ENCODE results near the gene GRID2.

The GRID2 gene

DNA sequence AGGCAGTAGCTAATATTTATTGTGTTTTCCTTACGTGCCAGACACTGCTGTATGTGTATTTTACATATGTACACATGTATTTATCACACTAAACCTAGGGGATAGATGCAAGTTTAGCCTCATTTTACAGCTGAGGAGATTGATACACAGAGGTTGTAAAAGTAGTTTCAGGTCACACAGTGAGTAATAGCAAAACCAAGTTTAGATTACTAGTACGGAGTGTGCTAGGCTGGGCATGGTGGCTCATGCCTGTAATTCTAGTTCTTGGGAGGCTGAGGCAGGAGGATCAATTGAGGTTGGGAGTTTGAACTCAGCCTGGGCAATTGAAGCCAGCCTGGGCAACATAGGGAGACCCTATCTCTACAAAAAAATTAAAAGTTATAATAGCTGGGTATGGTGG is 823.7 kb downstream of the GRID2 start:
- DNase-seq: no peak

DNA sequence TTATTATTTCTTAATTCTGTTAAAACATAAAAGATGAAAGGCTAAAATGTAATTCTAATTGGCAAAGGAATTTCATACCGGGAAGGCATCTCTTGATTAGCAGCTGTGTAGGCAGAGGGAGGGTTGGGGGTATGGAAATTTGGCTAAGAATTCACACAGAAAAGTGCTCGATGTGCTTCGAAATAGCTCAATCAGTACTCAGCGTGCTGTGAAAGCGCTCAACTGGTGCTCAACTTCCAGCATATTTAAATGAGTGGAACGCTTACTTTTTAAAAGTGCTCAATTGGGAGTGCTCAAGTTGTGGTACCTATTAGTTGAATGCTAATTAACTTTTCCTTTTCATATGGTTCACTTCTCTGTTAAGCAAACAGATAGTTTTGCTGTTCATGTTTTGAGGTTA is 828.9 kb downstream of the GRID2 start:
- no peak for DNase-seq

DNA sequence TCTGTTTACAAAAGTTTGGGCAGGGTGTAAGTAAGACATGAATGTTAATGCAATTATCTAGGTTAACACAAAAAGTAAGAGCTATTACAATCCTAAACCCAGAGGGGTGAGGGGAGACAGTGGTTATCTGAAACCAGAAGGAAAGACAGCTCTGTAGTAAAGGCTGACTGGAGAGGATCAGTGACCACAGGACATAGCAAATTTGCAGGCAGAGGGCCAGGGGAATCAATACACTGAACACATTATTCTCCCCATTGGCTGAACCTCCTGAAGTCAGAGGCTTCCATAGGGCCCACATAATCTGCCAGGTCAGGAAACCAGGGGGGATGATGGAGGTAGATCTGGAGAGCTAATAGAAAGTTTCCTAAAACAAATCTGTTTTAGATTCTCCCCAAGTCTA is 835.4 kb downstream of the GRID2 start:
- no peak for DNase-seq

DNA sequence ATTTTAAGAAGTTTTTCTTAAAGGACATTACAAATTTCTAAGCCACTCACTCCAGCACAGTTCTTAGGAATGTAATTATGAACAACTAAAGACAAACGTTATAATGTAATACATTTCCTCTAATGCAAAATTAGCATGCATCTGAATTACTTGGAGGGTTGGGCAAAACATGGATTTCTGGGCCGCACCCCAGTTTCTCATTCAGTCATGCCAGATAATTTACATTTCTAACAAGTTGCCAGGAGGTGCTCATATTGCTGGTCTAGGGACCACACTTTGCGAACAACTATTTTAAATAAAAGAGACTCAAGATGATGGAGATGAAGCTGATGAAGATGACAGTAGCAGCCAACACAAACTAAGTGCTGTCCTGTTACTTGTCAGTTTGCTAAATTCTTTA is 840.1 kb downstream of the GRID2 start:
- DNase-seq: no peak

DNA sequence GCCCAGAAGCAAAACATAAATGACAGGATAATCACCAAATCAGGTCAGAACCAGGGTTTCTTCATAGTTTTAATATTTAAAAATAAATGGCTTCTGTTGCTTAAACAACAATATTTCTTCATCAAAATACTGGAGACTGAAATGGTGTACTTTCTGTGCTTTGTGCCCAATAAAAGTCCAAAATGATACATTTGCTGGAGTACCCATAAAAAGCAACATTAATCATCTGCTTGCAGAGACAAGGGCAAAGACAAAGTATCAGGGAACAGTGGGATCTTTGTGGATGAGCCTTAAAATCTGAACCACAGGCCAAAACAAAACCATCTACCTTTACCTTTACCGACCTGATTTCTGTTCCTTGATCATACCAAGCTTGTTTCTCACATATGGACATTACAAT is 840.9 kb downstream of the GRID2 start:
- no peak for DNase-seq

DNA sequence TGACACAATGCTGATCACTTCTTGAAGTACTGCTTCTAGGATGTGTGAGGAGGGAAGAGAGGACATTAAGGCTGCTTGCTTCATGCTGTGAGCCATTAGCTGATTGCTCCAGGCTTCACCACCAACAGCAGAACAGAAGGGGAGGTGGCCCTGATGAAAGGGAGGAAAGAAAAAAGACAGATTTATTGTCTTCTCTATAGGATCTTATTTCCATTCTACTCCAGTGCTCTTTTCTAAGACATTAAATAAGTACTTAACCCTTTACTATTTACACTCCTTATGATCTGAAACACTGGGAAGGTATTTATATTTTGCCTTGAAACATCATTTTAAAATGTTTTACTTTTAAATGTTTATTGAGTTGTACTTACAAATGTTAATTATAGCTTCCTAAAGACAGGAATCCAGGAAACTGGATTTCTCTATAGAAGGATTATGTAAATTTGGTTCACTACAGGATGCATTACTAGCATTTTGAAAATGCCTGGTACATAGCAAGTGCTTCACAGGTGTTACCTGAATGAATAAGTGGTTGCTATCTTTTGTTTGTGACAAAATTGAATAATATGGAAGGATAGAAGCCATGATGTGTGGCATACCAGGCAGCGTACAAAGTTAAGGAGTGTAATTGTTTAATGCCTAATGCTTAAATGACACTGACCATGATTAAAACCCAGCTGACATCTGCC is 843.9 kb downstream of the GRID2 start:
- no peak for DNase-seq

DNA sequence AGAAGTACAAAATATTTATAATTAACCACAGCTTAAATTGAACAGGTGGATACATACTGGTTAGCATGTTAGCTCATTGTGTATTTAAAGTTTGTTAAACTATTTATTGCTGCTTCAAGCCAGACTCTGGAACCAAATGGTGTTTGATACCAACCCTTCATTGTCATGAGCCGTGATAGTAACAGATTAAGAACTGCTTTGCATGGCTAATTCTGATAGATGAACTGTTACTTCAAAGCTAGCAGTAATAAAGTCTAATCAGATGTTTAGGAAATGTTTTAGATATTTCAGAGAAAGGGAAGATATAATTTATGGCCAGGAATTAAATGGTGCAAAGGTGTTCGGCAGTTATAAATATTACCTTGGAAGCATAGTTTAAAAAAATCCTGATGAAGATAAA is 848.7 kb downstream of the GRID2 start:
- DNase-seq: no peak

DNA sequence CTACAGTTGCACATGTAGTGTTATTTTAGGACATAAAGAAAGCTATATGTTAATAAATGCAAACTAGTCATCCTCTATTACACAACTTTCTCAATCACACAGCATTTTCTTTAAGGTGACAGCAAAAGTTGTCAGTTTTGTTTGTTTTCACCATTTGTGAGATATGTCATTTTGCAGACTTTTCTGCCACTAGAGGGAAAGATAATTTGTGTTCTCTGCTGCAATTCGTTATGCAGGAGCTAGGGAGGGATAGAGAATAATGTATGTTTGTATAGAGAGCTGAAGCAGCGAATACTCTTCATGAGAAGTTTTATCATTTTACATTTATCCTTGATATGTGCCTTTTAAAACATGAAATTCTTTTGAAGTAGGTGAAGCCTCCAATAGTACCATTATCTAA is 854.2 kb downstream of the GRID2 start:
- DNase-seq: no peak

DNA sequence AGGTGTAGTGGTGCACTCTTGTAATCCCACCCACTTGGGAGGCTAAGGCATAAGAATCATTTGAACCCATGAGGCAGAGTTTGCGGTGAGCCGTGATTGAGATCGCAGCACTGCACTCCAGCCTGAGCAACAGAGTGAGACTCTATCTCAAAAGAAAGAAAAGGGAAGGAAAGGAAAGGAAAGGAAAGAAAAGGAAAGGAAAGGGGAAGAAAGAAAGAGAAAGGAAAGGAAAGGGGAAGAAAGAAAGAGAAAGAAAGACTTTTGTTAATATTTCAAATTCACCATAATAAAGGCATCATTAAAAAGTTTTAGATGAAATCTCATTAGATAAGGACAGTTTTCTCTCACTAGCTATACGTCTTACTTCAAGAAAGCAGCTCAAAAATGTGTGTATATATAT is 864.3 kb downstream of the GRID2 start:
- no peak for DNase-seq

DNA sequence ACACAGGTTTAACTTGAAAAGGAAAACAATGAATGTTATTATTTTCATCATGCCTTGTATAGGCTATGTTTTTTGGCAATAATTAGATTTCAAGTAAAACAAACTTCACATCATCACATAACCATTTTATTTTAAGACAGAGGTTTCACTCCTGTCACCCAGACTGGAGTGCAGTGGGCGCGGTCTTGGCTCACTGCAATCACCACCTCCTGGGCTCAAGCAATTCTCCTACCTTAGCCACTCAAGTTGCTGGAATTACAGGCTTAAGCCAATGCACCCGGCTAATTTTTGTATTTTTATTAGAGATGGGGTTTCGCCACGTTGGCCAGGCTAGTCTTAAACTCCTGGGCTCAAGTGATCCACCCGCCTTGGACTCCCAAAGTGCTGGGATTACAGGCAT is 866.2 kb downstream of the GRID2 start:
- no peak for DNase-seq

DNA sequence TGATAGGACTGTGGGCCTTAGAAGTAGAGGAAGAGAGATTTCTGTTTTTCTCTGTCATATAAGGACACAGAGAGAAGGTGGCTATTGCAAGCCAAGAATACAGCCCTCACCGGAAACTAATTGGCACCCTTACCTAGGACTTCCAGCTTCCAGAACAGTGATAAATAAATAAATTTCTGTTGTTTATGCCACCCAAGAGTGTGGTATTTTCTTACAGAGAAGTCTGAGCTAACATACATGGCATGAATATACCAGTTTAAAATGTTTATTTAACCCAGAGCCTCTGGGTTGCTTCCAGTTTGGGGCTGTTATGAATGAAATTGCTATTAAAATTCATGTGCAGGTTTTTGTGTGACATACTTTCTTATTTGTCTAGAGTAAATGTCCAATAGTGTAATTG is 870.8 kb downstream of the GRID2 start:
- DNase-seq: no peak

DNA sequence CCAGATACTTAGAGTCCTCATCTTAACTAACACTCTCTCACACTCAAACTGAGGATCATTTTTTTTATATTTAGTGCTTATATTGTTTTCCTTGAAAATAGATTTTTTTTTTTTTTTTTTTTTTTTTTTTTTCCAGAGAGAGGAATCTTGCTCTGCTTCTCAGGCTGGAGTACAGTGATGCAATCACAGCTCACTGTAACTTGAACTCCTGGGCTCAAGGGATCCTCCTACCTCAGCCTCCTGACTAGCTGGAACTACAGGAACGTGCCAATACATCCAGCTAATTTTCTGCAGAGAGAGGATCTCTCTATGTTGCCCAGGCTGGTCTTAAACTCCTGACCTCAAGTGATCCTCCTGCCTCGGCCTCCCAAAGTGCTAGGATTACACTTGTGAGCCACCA is 874.5 kb downstream of the GRID2 start:
- no peak for DNase-seq

DNA sequence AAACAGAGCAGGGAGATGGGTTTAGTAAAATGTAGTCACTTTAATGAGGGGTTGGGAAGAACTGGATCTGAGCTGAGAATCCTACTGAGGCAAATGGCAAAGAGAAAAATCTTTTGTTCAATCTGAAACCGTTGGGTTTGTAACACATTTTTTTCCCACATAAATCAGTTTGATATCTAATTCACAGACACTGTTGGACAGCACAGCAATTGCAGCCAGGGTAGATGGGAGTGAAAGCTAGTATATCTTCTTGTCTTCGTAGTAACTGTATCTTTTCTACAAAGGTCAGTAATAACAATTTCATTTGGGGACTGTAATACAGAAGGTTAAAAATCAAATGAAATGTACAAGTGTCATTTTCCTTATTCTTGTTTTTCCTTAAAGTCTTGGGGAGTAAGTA is 875.3 kb downstream of the GRID2 start:
- no peak for DNase-seq

DNA sequence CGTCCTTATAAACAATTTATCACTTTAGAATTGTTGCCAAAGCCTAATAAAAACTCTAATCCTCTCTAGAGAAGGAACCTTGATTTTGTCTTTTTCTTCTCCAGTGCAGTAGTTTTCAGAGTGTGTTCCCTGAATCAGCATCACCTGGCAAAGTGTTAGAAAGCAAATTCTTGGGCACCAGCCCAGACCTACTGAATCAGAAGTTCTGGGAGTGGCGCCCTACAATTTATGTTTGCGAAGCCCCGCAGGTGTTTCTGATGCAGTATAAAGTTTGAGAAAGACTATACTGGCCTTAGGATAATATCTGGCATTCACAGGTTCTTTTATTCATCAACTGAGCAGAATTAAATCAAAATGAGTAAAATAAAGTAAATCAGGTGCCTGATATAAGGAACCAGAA is 879.0 kb downstream of the GRID2 start:
- no peak for DNase-seq

DNA sequence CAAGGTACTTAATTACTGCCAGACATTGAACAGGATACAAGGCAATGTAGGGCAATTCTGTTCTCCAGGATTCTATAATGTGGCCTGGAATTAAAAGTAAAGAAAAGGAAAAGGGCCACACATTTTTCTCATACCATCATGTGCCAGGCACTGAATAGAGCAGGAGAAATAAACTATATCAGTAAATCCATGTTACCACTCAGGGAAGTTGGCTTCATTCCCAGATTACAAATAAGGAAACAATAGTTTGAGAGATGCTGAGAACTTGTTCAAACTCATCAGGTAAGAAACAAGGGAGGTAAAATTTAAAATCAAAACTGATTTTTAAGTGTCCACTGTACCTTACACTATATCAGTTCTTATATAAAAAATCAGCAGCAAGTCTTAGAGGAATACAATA is 879.8 kb downstream of the GRID2 start:
- DNase-seq: no peak

DNA sequence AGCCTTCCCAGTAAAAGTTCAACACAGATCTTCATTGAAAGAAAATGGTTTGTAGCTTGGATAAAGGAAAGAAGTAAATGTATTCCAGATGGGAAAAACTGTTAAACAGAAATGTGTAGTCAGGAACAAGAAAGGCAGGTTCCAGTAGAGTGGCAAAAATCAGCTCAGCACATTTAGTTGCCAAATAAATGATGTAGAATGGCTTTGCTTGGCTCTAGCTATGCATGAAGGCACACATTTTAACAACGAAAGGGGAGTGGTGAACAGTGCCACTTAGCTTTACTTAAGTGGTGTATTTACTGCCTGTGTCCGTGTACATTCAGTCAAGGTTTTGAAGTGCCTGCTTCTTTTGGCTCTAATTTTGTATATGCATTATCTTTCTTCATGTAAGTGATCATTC is 880.3 kb downstream of the GRID2 start:
- DNase-seq: no peak

DNA sequence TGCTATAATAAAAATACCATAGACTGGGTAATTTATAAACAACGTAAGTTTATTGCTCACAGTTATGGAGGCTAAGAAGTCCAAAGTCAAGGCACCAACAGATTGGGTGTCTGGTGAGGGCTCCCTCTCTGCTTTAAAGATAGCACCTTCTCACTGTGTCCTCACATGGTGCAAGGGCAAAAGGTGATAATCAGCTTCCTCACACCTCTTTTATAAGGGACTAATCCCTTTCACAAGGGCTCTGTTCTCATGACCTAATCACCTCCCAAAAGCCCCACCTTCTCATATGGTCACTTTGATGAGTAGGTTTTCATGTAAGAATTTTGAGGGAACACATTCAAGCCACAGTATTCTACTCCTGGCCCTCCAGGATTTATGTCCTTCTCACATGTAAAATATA is 883.1 kb downstream of the GRID2 start:
- DNase-seq: no peak

DNA sequence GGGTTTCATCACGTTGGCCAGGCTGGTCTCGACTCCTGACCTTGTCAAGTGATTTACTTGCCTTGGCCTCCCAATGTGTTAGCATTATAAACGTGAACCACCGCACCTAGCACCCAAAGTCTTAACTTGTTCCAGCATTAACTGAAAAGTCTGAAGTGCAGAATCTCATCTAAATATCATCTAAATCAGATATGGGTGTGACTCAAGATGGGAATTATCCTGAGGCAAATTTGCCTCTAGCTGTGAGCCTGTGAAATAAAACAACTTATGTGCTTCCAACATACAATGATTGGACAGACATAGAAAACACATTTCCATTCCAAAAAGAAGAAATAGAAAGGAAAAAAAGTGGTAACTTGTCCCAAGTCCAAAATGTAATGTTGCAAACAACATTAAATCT is 883.7 kb downstream of the GRID2 start:
- no peak for DNase-seq

DNA sequence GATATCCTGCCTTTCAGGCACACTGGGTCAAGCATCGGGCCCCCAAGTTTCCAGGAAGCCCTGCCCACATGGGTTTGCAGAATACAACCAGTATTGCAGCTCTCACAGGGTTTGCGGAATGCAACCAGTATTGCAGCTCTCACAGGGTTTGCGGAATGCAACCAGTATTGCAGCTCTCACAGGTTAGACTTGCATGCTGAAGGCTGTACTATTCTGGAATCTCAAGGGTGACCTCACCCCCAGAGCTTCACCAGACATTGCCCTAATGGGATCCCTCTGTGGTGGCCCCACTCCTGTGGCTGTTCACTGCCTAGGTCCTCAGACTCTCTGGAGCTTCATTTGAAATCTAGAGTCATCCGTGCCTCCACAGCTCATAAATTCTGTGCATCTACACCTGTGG is 884.1 kb downstream of the GRID2 start:
- no peak for DNase-seq

DNA sequence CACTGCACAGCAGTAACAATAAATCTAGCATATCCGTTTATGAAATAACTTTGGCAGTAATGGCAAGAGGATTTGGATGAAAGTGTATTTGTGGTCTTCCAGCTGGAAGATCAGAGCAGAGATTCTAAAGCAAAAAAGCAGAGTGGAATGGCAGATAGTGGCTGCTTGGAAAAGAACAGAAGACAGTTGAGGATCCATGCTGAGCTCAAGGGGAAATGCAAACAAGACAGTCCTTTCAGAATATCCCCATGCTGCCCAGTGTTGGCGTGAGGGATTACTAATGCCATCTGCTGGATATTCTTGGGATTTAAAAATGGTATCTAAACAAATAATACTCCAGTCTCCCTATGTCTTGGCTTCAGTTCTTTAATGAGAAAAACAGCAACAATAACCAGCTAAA is 895.7 kb downstream of the GRID2 start:
- no peak for DNase-seq

DNA sequence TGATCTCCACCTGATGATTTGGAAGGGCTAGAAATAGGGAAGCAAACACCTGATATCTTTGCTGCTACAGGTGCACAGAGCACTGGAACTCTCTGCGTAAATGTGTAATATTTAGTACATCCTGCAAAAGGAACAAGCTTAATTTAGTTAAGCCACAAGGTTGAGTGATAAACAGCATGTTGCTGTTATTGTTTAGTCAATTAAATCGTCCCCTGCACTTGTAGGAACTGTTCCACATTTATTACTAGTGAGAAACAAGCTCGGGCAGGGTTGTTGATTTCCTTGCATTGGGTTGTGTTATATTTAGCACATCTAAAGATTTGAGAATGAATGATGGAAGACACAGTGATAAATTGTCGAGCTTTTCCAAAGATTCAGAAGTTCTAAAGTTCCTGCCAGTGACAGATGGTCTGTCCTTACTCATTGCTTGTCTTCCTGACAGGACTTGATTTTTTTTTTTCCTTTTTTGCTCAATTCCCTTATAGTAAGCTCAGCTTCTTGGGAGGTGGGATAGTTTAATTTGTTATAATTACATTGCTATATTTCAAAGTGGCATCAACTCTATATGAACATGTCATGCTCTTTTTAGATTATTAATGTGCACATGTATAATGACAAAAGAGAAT is 897.8 kb downstream of the GRID2 start:
- DNase-seq: no peak

DNA sequence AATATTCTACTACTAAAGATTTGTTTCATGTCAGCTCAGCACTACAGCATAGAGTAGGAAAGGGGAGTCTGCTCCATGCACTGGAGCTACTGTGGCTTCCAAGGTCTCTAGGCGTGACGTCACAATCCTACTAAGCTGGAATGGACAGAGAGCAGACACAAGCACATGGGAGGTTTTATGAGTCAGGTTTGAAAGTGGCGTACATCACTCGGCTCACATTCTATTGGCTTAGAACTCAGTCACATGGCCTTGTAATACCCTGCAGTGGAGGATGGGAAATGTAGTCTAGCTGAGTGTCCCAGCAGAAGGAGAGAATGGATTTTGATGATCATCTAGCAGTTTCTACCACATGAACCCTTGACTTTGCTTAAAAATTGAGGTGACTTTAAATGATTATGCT is 899.9 kb downstream of the GRID2 start:
- no peak for DNase-seq

DNA sequence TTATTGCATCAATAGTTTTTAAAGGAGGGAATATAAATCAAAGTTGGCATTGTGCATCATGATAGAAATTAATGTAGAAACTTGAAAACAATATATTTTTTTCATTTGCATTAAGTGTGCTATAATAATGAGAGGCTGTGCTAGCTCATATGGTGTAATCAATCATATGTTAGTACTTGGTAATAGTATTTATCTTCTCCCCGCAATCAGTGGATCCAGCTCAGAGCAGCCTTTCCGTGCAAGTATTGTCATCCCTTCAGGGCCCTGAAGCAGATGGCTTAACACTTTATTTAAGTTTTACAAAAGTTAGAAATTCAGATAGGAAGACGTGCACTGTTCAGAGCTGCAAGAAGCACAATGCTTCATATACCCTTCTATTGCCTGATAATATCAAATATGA is 908.5 kb downstream of the GRID2 start:
- no peak for DNase-seq

DNA sequence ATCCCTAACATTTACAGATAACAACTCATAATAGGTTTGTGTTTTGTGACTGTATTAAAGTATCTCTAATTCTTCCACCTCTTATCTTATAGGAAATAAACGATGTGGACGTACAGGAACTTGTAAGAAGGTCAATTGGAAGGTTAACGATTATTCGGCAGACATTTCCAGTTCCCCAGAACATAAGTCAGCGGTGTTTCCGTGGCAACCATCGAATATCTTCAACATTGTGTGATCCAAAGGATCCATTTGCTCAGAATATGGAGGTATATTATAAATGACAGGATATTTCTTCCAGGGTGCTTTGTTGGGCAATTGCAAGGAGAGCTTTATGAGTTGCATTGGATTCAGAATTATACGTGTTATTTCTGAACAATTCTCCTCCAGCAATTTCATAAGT is 912.9 kb downstream of the GRID2 start:
- no peak for DNase-seq

DNA sequence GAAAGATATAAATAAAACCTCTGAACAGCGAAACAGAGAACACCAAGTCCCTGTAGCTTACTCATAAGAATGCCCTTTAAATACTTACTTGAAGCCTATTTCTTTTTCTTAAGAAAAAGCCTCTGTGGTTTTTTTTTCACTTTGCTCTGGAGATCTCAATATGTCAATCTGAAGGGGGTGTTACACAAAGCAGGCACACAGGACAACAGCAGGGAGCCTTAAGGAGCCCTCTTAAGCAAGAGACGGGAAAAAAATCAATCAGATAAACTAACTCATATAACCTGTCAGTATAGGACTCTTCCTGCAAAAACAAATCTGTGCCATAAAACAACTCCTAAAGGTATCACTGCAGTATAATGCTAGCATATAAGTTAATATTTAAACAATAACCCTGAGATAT is 913.7 kb downstream of the GRID2 start:
- DNase-seq: no peak
